Ovary (tissue), 3 donors: ENCODE measurements around the gene TMEM74B.

Experiments used
- CTCF ChIP-seq, 3 donors: fragments of 450-650 bp in 2 of 3; fragments of 200-600 bp in 1 of 3; IDR thresholded peaks; one replicate each; pipeline versions ENCODE4 v1.5.1 to v1.8.0; 2016 to 2022; ENCODE audit warnings: antibody characterized with exemption in 3 of 3, mild to moderate bottlenecking in 1 of 3
- EP300 ChIP-seq: sonication (generic); formaldehyde crosslinking; IDR thresholded peaks from one replicate; pipeline ENCODE4 v1.6.1; 2017; ENCODE audit warnings: antibody characterized with exemption
- POLR2A ChIP-seq: fragments of 450-650 bp; IDR thresholded peaks from one replicate; pipeline ENCODE4 v1.6.1; 2017; ENCODE audit warnings: antibody characterized with exemption, mild to moderate bottlenecking, moderate library complexity
- donor health status: DM: no; HTN: no; CAD: no.

GRCh38 chr20:1202762-1203504, 18.2 kb upstream of the TMEM74B start, which contains the start of gene C20orf202:
- no peak for TF ChIP-seq CTCF (IDR thresholded peaks at IDR 0.05)
- TF ChIP-seq EP300, result no peak
- no peak for TF ChIP-seq POLR2A
